GM18508 (cell line): ENCODE measurements around the gene FBXL16.

Experiments
- ATAC-seq: cut with Tn5 transposase; IDR thresholded peaks from one replicate; pipeline ENCODE4 v1.9.1; 2021; ENCODE audit warnings: moderate number of reproducible peaks; ENCODE audit not compliant: insufficient read depth, unreplicated experiment

The FBXL16 gene

GRCh38 chr16:679814-680624 is 25.6 kb downstream of the FBXL16 start, which contains the start of gene STUB1:
TSS of gene STUB1 (plus strand) at chr16:680410. CDS start at chr16:680526, 116 bp downstream.
- ATAC-seq = no peak

- no peak for ATAC-seq
Observed at GRCh38 chr16:678858-679813, 26.5 kb downstream of the FBXL16 start.

GRCh38 chr16:678209-678857 is 27.3 kb downstream of the FBXL16 start:
- ATAC-seq = no peak

GRCh38 chr16:677316-678190 is 28.0 kb downstream of the FBXL16 start:
- ATAC-seq = no peak

- ATAC-seq = no peak
Observed at GRCh38 chr16:676913-677312, 28.7 kb downstream of the FBXL16 start.

GRCh38 chr16:676565-676902 is 29.1 kb downstream of the FBXL16 start:
- ATAC-seq = no peak

- ATAC-seq = no peak
Observed at GRCh38 chr16:675884-676564, 29.6 kb downstream of the FBXL16 start.

GRCh38 chr16:674968-675883 is 30.4 kb downstream of the FBXL16 start, which contains the start of gene RHBDL1:
TSS of gene RHBDL1 (plus strand) at chr16:675671. CDS start at chr16:675791, 120 bp downstream.
- ATAC-seq = no peak

GRCh38 chr16:674214-674881 is 31.3 kb downstream of the FBXL16 start:
- ATAC-seq = no peak

GRCh38 chr16:673399-673991 is 32.1 kb downstream of the FBXL16 start:
- ATAC-seq = no peak

GRCh38 chr16:672851-673250 is 32.8 kb downstream of the FBXL16 start:
- no peak for ATAC-seq

- ATAC-seq = no peak
Observed at GRCh38 chr16:672371-672770, 33.2 kb downstream of the FBXL16 start.

- no peak for ATAC-seq
Observed at GRCh38 chr16:671353-672131, 34.1 kb downstream of the FBXL16 start.

- ATAC-seq = no peak
Observed at GRCh38 chr16:670485-671352, 34.9 kb downstream of the FBXL16 start.

GRCh38 chr16:669666-670065 is 35.9 kb downstream of the FBXL16 start:
- ATAC-seq = no peak
